Measurements from ENCODE around the gene IRF9. TPM values are rescaled to one million over a fixed set of nuclear protein-coding genes. Genes with fewer than 3 reads are reported as not detected.

IRF9 gene
- total RNA-seq, 1 experiment from 2014 or later = 27.6 TPM

- WGBS (ENCODE audit: extremely low coverage, insufficient read length, low lambda C conversion rate) = no CpG with 5 or more reads among the region's 14 CpGs
Measured at GRCh38 chr14:24115422-24116127, 45.5 kb upstream of the IRF9 start.

More at GRCh38 chr14:24115422-24116127, 45.5 kb upstream of the IRF9 start:
- H3K27me3 ChIP-seq (ENCODE audit: insufficient read depth, low read length) = no peaks in the 10 kb centered on the region
- H3K23me2 ChIP-seq (ENCODE audit: insufficient read length, low read depth, low read length, poor library complexity, severe bottlenecking) = peaks cover 13% of the 10 kb centered on the region
- Mint-ChIP-seq H3K9me3 (no peaks in the 10 kb centered on the region; a peak in 1 of 5 replicates), H3K36me3 (ENCODE audit: insufficient read depth in 1 of 3, low read depth in 3 of 3) (peaks cover 16 to 46% (median 40%) of the 10 kb centered on the region in 3 experiments; a peak in 6 of 7 replicates), H3K4me1 (peaks cover 12 to 15% of the 10 kb centered on the region in 2 experiments), H3K4me3 (peak overlapping the region; percentile 93 to 95), H3K27ac (peak overlapping the region; percentile 89 to 100 (median 98)), H3K27me3 (ENCODE audit: low read depth) (peaks cover 3% of the 10 kb centered on the region; the same call in 1 of the 2 replicates)
- H2BK20ac ChIP-seq (ENCODE audit: low read depth, low read length, poor library complexity, severe bottlenecking) = no peak overlapping the region
- no peak overlapping the region for H3K18ac ChIP-seq (ENCODE audit: insufficient read length, low read depth, low read length)
- no peak overlapping the region for H3K23ac ChIP-seq (ENCODE audit: insufficient read length, low read depth, low read length)
- no peak overlapping the region for H3K4ac ChIP-seq (ENCODE audit: low read depth, low read length)
- H3K4me2 ChIP-seq (ENCODE audit: insufficient read depth, insufficient read length, low read length) = peak overlapping the region; percentile 79
- no peaks in the 10 kb centered on the region for H4K20me1 ChIP-seq (ENCODE audit: control insufficient read depth, insufficient read depth, insufficient read length)
- no peak overlapping the region for H4K8ac ChIP-seq (replicated peaks; ENCODE audit: insufficient read length, low read depth, low read length)
- H4K91ac ChIP-seq (ENCODE audit: insufficient read length, low read depth, low read length) = no peak overlapping the region
- no peak overlapping the region for H3K27ac ChIP-seq (ENCODE audit: insufficient read length, low read depth, low read length)
- H3K56ac ChIP-seq (ENCODE audit: insufficient read length, low read depth, low read length) = no peak overlapping the region
- H2BK5ac ChIP-seq (ENCODE audit: insufficient read length, low read length) = no peak overlapping the region
- no peak overlapping the region for H3K14ac ChIP-seq (ENCODE audit: insufficient read depth, low read length)
- no peak overlapping the region for H2BK12ac ChIP-seq (ENCODE audit: insufficient read length, low read depth, low read length)
- no peak overlapping the region for H2AK5ac ChIP-seq (ENCODE audit: insufficient read length, low read length)
- DNase-seq = no peak
- no peak for TF ChIP-seq CTCF (conservative IDR thresholded peaks at IDR 0.05)
- H4K5ac ChIP-seq (ENCODE audit: insufficient read length, low read depth, low read length) = no peak overlapping the region
- no peak overlapping the region for H3T11ph ChIP-seq (ENCODE audit: low read length)
- H3K9ac ChIP-seq (ENCODE audit: extremely low read depth, insufficient read length, low read length) = peak overlapping the region; percentile 75
- H2BK15ac ChIP-seq (ENCODE audit: low read depth, low read length) = no peak overlapping the region
- H3K9me3 ChIP-seq (ENCODE audit: control insufficient read depth, low read depth, low read length) = no peaks in the 10 kb centered on the region
- no peaks in the 10 kb centered on the region for H3K79me1 ChIP-seq (ENCODE audit: insufficient read depth, low read depth, low read length, poor library complexity, severe bottlenecking)
- no peak overlapping the region for H2AFZ ChIP-seq (ENCODE audit: low read length)
- H2BK120ac ChIP-seq (ENCODE audit: low read depth, low read length, poor library complexity, severe bottlenecking) = no peak overlapping the region
- no peaks in the 10 kb centered on the region for H3K79me2 ChIP-seq (ENCODE audit: insufficient read depth, low read length)
- no peaks in the 10 kb centered on the region for H3K4me1 ChIP-seq (ENCODE audit: insufficient read depth, low read length)

Data from H9 (cell line).